GM23338 (cell line): ENCODE measurements around the gene ASPRV1.

Experiments used
- EZH2 ChIP-seq: fragments of 200-600 bp; sonication (generic); IDR thresholded peaks from one replicate; pipeline ENCODE4 v1.8.0; 2017; ENCODE audit warnings: antibody characterized with exemption, mild to moderate bottlenecking, low read depth; ENCODE audit not compliant: unreplicated experiment
- EZH2phosphoT487 ChIP-seq: fragments of 200-600 bp; sonication (generic); IDR thresholded peaks from one replicate; pipeline ENCODE4 v1.8.1; 2018; ENCODE audit warnings: antibody characterized with exemption; ENCODE audit not compliant: unreplicated experiment
- JUNB ChIP-seq: IDR thresholded peaks from one replicate; pipeline ENCODE4 v1.6.1; 2016; ENCODE audit warnings: antibody characterized with exemption; ENCODE audit not compliant: unreplicated experiment
- POLR2AphosphoS5 ChIP-seq: IDR thresholded peaks from 2 replicates; pipeline ENCODE4 v1.6.1; 2016; ENCODE audit warnings: antibody characterized with exemption, low read depth
- ZNF331 ChIP-seq: fragments of 250-450 bp; sonication (Bioruptor Pico); IDR thresholded peaks from 2 replicates; pipeline ENCODE4 v1.5.0; 2020; ENCODE audit warnings: low read depth, mild to moderate bottlenecking, moderate library complexity
- TF ChIP-seq, protein P1 (sequence below): IDR thresholded peaks from one replicate; pipeline ENCODE4 v1.6.1; 2018; ENCODE audit warnings: antibody characterized with exemption; ENCODE audit not compliant: unreplicated experiment
- TF ChIP-seq, protein P2 (sequence below), 2 experiments: fragments of 200-600 bp in 1 of 2; sonication (generic) in 1 of 2; conservative IDR thresholded peaks; 2 replicates each; pipeline versions ENCODE4 v1.5.1 to v1.6.1; 2016 to 2017; ENCODE audit warnings: antibody characterized with exemption in 2 of 2, low read depth in 2 of 2, mild to moderate bottlenecking in 2 of 2, moderate library complexity in 1 of 2

DNA sequence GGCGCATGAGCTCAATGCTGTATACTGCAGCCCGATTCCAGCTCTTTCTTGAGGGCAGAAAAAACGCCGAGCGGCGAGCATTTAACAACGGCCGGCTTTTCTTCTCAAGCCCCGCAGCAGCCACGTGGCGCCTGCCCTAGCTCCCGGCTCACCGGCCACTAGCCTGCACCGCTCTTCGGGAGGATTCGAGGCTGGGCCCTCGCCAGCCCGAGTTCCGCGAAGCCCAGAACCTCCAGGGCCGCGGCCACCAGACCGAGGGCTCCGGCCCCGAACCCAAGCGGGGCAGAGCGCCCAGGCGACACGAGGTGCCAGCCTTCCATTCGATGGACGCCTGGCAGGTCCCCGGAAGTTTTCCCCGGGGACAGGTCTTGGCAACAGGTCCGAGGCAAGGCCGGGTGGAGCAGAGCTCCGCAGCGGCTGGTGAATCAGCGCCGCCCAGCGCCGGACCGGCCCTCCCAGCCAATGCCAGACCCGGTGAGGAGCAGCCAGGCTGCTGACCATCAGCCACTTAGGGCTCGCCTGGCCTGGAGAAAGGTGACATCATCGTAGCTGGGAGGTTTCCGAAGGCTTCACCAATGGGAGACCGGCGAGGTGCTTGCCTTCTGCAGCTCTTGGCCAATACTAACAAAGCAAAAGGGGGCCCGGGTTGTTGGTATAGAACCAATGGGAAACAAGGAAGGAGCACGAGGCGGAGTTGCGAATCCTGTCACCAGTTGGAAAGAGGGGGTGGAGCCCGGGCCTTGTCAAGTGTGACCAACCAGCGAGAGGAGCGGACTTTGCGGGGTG, 47.1 kb downstream of the ASPRV1 start:
- TF ChIP-seq, protein P1, sequence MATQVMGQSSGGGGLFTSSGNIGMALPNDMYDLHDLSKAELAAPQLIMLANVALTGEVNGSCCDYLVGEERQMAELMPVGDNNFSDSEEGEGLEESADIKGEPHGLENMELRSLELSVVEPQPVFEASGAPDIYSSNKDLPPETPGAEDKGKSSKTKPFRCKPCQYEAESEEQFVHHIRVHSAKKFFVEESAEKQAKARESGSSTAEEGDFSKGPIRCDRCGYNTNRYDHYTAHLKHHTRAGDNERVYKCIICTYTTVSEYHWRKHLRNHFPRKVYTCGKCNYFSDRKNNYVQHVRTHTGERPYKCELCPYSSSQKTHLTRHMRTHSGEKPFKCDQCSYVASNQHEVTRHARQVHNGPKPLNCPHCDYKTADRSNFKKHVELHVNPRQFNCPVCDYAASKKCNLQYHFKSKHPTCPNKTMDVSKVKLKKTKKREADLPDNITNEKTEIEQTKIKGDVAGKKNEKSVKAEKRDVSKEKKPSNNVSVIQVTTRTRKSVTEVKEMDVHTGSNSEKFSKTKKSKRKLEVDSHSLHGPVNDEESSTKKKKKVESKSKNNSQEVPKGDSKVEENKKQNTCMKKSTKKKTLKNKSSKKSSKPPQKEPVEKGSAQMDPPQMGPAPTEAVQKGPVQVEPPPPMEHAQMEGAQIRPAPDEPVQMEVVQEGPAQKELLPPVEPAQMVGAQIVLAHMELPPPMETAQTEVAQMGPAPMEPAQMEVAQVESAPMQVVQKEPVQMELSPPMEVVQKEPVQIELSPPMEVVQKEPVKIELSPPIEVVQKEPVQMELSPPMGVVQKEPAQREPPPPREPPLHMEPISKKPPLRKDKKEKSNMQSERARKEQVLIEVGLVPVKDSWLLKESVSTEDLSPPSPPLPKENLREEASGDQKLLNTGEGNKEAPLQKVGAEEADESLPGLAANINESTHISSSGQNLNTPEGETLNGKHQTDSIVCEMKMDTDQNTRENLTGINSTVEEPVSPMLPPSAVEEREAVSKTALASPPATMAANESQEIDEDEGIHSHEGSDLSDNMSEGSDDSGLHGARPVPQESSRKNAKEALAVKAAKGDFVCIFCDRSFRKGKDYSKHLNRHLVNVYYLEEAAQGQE, result no peak
- TF ChIP-seq, protein P2, sequence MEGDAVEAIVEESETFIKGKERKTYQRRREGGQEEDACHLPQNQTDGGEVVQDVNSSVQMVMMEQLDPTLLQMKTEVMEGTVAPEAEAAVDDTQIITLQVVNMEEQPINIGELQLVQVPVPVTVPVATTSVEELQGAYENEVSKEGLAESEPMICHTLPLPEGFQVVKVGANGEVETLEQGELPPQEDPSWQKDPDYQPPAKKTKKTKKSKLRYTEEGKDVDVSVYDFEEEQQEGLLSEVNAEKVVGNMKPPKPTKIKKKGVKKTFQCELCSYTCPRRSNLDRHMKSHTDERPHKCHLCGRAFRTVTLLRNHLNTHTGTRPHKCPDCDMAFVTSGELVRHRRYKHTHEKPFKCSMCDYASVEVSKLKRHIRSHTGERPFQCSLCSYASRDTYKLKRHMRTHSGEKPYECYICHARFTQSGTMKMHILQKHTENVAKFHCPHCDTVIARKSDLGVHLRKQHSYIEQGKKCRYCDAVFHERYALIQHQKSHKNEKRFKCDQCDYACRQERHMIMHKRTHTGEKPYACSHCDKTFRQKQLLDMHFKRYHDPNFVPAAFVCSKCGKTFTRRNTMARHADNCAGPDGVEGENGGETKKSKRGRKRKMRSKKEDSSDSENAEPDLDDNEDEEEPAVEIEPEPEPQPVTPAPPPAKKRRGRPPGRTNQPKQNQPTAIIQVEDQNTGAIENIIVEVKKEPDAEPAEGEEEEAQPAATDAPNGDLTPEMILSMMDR (conservative IDR thresholded peaks at IDR 0.05; ENCODE audit: low read depth in 2 of 2), result peak in 1 of 2 experiments; percentile 59; a peak in 2 of 4 replicates
- no peak for TF ChIP-seq ZNF331
- no peak for TF ChIP-seq EZH2phosphoT487
- peak; percentile 93 for TF ChIP-seq POLR2AphosphoS5
- TF ChIP-seq EZH2, result no peak
- no peak for TF ChIP-seq JUNB
